Iris pigment epithelial cell (primary cell): ENCODE results near the gene STK11.
A peak's percentile ranks its signal among the peaks of the same experiment; 100 is the strongest.

Source experiments
- DNase-seq: peaks from one replicate; pipeline ENCODE4 v3.0.0-alpha.2; 2011; ENCODE audit warnings: low read depth

STK11 gene

GRCh38 chr19:1262623-1263123 lies 57.1 kb downstream of the STK11 start:
- no peak for DNase-seq

DNA sequence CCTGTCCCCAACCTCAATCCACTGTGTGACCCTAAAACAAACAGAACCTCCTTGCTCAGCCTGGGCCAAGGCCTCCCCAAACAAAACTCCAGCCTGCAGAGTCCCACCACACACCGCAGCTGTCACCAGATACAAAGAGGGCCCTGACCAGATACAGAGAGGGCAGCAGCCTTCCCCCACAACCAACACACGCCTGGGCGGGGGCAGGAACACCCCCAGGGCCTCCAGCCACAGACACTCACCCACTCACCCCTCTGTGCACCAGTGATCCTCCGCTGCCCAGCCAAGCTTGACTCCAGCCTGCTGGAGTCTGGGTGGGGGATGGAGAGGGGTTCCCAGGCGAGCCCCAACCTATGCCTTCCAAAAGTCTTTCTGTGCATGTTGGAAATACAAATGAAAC lies 57.6 kb downstream of the STK11 start:
- no peak for DNase-seq

DNA sequence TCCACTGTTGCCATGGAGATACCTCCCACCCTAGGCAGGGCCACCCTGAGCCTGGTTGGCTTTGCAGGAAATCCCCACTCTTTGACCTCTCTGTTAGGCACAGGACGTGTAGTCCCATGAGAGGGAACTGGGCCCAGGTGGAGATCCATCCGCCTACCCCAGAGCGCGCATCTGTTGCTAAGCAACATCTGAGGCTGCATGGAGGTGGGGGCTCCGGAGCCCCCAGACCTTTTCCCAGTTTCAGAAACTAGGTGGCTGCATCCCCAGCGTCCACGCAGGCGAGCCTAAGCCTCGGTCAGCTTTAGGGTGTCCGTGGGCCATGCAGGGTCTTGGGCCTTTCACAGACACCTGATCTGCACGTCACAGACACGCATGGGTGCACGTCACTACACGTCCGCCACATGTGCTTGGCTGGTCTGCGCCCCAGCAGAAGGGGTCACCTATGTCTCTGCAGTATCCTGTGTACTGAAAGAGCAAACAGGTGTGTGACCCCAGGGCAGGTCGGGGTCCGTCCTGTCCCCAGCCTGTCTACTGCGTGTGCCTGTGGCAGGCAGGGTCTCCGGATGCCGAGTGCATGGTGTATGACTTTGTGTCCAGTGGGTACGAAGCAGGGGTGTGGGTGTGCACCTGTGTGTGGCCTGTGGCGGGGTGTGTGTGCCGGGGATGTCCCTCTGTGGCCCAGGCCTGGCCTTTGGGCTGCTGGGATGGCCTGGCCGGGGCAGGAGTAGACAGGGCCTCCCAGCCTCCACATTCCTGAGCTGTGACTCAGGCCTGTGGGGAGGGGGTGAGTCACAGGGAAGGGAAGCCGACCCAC lies 59.4 kb downstream of the STK11 start:
- DNase-seq: peak; percentile 85

DNA sequence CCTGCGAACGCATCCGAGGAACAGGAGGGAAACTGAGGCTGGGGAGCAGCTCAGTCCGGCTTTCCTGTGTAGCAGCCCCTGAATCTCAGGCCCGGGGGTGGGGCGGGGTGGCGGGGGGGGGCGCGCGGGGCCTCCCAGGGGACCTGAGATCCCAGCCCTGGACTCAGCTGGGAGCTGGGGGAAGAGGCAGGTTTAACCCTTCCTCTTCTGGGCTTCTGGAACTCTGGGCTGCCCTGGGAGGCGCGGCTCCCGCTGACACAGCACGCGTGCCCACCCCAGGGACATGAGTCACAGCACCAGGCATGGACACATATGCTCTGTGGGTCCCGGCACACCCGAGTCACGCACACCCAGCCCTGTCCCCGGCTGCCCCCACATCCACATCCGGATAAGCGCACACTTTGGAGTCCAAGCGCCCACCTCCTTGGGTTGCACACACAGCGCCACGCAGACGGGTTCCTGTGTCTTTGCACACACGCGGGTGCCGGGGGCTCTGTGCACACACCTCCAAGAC lies 60.1 kb downstream of the STK11 start:
- DNase-seq: no peak

- peak; percentile 83 for DNase-seq
Measured at GRCh38 chr19:1266129-1266915, 60.7 kb downstream of the STK11 start.

DNA sequence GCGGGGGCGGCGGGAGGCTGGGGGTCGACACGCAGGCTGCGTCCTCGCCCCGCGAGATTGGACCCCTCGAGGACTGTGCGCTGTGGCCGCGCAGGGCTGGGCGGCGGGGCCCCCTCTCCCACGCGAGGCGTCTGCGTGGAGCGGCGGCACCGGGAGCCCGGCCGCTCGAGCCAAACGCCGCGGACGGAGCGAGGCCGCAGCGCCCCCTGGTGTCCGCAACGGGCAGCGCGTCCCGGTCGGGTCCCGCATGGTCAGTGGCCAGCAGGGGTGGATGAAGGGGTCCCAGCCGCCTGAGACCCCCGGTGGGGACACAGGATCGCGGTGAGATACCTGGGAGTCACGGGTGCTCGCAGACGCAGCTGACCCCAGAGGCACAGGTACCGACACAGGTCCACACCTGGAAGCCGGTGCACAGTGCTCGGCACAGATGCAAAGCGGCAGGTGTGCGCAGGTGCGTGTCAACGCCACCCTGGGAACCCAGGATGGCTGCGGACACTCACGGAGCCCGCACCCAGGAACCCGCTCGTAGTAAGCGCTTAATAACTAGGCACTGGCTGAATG lies 61.4 kb downstream of the STK11 start:
- peak; percentile 30 for DNase-seq

GRCh38 chr19:1267477-1268225 lies 62.1 kb downstream of the STK11 start:
- peak; percentile 47 for DNase-seq

- no peak for DNase-seq
Measured at GRCh38 chr19:1268226-1269064, 62.9 kb downstream of the STK11 start.

- peak; percentile 99 for DNase-seq
Measured at GRCh38 chr19:1269065-1269477, 63.5 kb downstream of the STK11 start, which contains the start of gene CIRBP. Gene CIRBP (plus strand): TSS chr19:1269332. CDS start chr19:1270934, 1,602 bp downstream.

DNA sequence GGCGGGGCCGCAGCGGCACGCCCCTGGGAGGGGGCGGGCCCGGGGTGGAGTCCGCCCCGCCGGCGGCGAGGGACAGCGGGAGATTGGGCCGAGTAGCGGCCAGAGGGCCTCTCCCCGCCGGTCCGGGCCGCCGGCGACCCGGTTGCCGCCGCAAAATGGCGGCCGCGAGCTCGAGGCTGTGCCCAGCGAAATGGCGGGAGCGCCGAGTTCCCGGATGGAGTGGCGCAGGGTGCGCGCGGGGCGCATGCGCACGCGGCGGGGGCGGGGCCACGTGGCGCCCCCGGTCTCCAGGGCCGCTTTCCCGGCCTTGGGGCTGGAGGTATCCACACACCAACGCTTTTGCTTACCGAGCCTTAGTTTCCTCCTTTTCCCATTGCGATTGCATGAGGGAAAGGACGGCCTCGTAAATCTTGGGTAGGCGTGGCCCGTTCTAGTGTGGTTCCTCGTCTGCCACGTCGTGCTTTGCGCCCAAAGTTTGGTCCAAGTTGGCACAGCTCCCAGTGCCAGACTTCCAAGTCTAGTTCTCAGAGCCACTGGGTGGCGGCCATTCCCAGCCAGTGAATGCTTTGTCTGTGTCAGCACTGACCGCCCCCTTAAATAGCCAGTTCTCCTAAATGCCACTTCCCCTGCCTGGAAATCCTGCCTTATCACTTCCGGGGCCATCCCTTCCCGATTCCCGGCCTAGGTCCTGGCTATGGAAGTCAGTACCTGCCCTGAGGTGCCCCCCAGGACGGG lies 64.1 kb downstream of the STK11 start:
- peak; percentile 82 for DNase-seq

GRCh38 chr19:1270213-1270853 lies 64.8 kb downstream of the STK11 start:
- DNase-seq: no peak

GRCh38 chr19:1270854-1271527 lies 65.4 kb downstream of the STK11 start:
- no peak for DNase-seq

DNA sequence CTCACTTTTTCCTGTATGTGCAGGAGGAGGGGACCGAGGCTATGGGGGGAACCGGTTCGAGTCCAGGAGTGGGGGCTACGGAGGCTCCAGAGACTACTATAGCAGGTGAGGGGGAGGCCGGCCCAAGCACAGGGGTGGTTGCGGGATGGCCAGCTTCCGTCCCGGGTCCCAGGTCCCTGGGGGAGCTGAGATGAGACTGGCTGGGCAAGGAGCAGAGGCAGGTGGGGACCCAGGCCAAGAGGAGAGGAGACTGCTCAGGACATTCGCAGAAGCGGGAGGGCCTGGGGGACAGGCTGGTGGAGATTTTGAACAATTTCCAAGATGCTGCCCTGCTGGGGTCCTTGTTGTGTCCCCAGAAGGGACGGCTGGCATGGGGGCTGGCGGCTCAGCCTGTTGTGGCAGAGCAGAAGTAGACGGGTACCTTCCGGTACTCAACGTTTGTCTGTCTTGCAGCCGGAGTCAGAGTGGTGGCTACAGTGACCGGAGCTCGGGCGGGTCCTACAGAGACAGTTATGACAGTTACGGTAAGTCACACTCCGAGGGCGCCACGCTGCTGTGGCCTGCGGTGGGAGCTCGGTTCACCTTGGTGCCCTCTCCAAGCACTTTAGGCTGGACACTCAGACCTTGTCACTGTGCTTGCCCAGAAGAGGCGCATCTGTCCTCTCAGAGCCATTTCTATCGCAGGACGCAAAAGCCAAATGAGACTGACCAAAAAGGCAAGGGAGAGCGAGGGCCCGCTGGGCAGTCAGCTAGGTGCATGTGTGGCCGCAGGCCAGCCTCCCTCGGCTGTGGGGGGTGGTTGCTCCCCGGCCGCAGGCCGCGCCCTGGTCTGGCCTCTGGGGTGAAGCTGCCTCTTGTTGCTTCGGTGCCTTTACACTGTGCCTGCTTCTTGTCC lies 66.2 kb downstream of the STK11 start:
- no peak for DNase-seq

- peak; percentile 53 for DNase-seq
Measured at GRCh38 chr19:1272423-1273262, 67.1 kb downstream of the STK11 start.

- peak; percentile 19 for DNase-seq
Measured at GRCh38 chr19:1273263-1274041, 67.9 kb downstream of the STK11 start.
